HCT116 (cell line): Measurements from ENCODE around the gene RXFP4.

ENCODE experiments used
- CEBPB ChIP-seq: IDR thresholded peaks from 2 replicates; pipeline ENCODE4 v1.6.1; 2012; ENCODE audit warnings: low read depth
- EGR1 ChIP-seq: IDR thresholded peaks from 2 replicates; pipeline ENCODE4 v1.6.1; 2012; ENCODE audit warnings: low read depth
- EZH2 ChIP-seq: fragments of 200-600 bp; sonication (generic); IDR thresholded peaks from 2 replicates; pipeline ENCODE4 v1.6.1; 2017; ENCODE audit warnings: antibody characterized with exemption, mixed run types
- EZH2phosphoT487 ChIP-seq: fragments of 200-600 bp; IDR thresholded peaks from 2 replicates; pipeline ENCODE4 v1.6.1; 2018; ENCODE audit warnings: antibody characterized with exemption, borderline replicate concordance
- POLR2A ChIP-seq: IDR thresholded peaks from 2 replicates; pipeline ENCODE4 v1.7.0; 2011; ENCODE audit warnings: borderline replicate concordance; ENCODE audit not compliant: insufficient read depth, insufficient read length; ENCODE audit errors: extremely low read depth
- POLR2AphosphoS5 ChIP-seq: IDR thresholded peaks from 2 replicates; pipeline ENCODE4 v1.6.1; 2011; ENCODE audit warnings: mild to moderate bottlenecking, low read depth, low read length, moderate library complexity
- SIN3A ChIP-seq: IDR thresholded peaks from 2 replicates; pipeline ENCODE4 v1.6.1; 2012; ENCODE audit warnings: low read depth
- TCF7L2 ChIP-seq: IDR thresholded peaks from 2 replicates; pipeline ENCODE4 v1.7.0; 2011; ENCODE audit warnings: borderline replicate concordance, inconsistent platforms; ENCODE audit not compliant: insufficient read depth, insufficient read length; ENCODE audit errors: extremely low read depth
- YY1 ChIP-seq: IDR thresholded peaks from 2 replicates; pipeline ENCODE4 v1.6.1; 2011; ENCODE audit warnings: low read length, low read depth, moderate library complexity, mild to moderate bottlenecking; ENCODE audit not compliant: insufficient replicate concordance; ENCODE audit errors: extremely low read depth
- TF ChIP-seq, protein P1 (sequence below), 3 experiments: fragments of 200-600 bp in 1 of 3; sonication (generic) in 1 of 3; IDR thresholded peaks in 2 of 3; conservative IDR thresholded peaks in 1 of 3; 2 replicates each; pipeline ENCODE4 v1.5.1; 2012 to 2017; ENCODE audit warnings: low read depth in 2 of 3, low read length in 2 of 3, antibody characterized with exemption in 1 of 3, borderline replicate concordance in 1 of 3, control low read depth in 1 of 3, mild to moderate bottlenecking in 1 of 3, mixed read lengths in 1 of 3, mixed run types in 1 of 3, moderate library complexity in 1 of 3; ENCODE audit not compliant: insufficient read depth in 1 of 3
- TF ChIP-seq, protein P2 (sequence below): IDR thresholded peaks from 2 replicates; pipeline ENCODE4 v1.6.1; 2012; ENCODE audit warnings: low read depth

DNA sequence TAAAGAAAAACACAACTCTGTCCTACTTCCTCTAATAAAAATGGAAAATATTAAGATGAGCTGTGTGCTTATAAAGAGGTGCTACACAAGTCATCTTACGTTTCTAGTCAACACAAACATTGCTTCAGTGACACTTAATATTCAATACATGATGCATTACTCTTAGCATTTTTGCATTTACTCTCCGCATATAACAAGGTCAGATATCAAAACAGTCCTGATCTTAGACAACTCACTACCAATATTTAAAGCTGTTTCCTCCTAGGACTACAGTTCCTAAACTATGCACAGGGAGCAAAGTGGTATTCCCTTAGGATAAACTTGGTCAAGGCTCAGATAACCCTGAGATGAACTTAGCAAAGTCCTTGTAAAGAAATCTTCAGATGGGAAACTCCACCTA, 42.5 kb upstream of the RXFP4 start:
- no peak for TF ChIP-seq TCF7L2
- TF ChIP-seq EGR1, result no peak
- TF ChIP-seq, protein P1, sequence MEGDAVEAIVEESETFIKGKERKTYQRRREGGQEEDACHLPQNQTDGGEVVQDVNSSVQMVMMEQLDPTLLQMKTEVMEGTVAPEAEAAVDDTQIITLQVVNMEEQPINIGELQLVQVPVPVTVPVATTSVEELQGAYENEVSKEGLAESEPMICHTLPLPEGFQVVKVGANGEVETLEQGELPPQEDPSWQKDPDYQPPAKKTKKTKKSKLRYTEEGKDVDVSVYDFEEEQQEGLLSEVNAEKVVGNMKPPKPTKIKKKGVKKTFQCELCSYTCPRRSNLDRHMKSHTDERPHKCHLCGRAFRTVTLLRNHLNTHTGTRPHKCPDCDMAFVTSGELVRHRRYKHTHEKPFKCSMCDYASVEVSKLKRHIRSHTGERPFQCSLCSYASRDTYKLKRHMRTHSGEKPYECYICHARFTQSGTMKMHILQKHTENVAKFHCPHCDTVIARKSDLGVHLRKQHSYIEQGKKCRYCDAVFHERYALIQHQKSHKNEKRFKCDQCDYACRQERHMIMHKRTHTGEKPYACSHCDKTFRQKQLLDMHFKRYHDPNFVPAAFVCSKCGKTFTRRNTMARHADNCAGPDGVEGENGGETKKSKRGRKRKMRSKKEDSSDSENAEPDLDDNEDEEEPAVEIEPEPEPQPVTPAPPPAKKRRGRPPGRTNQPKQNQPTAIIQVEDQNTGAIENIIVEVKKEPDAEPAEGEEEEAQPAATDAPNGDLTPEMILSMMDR (IDR thresholded peaks at IDR 0.05 in 2 of 3, conservative IDR thresholded peaks at IDR 0.05 in 1 of 3; ENCODE audit: borderline replicate concordance in 1 of 3, insufficient read depth in 1 of 3, low read depth in 2 of 3, low read length in 2 of 3), result no peak
- TF ChIP-seq POLR2AphosphoS5, result no peak
- no peak for TF ChIP-seq SIN3A
- no peak for TF ChIP-seq EZH2
- no peak for TF ChIP-seq CEBPB
- TF ChIP-seq, protein P2, sequence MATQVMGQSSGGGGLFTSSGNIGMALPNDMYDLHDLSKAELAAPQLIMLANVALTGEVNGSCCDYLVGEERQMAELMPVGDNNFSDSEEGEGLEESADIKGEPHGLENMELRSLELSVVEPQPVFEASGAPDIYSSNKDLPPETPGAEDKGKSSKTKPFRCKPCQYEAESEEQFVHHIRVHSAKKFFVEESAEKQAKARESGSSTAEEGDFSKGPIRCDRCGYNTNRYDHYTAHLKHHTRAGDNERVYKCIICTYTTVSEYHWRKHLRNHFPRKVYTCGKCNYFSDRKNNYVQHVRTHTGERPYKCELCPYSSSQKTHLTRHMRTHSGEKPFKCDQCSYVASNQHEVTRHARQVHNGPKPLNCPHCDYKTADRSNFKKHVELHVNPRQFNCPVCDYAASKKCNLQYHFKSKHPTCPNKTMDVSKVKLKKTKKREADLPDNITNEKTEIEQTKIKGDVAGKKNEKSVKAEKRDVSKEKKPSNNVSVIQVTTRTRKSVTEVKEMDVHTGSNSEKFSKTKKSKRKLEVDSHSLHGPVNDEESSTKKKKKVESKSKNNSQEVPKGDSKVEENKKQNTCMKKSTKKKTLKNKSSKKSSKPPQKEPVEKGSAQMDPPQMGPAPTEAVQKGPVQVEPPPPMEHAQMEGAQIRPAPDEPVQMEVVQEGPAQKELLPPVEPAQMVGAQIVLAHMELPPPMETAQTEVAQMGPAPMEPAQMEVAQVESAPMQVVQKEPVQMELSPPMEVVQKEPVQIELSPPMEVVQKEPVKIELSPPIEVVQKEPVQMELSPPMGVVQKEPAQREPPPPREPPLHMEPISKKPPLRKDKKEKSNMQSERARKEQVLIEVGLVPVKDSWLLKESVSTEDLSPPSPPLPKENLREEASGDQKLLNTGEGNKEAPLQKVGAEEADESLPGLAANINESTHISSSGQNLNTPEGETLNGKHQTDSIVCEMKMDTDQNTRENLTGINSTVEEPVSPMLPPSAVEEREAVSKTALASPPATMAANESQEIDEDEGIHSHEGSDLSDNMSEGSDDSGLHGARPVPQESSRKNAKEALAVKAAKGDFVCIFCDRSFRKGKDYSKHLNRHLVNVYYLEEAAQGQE, result no peak
- no peak for TF ChIP-seq EZH2phosphoT487
- no peak for TF ChIP-seq POLR2A
- TF ChIP-seq YY1, result no peak
